HL-60 (cell line): ENCODE data around the gene GPATCH8.
A peak's percentile ranks its signal among the peaks of the same experiment; 100 is the strongest.
"Not testable (repeated sequence)": the region's sequence is repeated elsewhere in the genome, so short reads cannot be mapped to it uniquely, and the experiment has no call there.

Experiments
- DNase-seq, 2 experiments: peaks; one replicate each; pipeline ENCODE4 v3.0.0-alpha.2; 2010 to 2020; ENCODE audit warnings: low read depth in 1 of 2, low spot score in 1 of 2
- H3K27ac ChIP-seq: fragments of 250-450 bp; sonication (Bioruptor Pico); replicated peaks from 2 replicates; pipeline ENCODE4 v1.5.1; 2020; ENCODE audit warnings: mild to moderate bottlenecking, moderate library complexity
- H3K27me3 ChIP-seq: fragments of 250-450 bp; sonication (Bioruptor Pico); 2 replicates; pipeline ENCODE4 v1.5.1; 2021; ENCODE audit warnings: mild to moderate bottlenecking, moderate library complexity; ENCODE audit not compliant: insufficient read depth, poor library complexity, severe bottlenecking
- H3K4me3 ChIP-seq: replicated peaks from 2 replicates; pipeline ENCODE4 v1.5.1; 2011; ENCODE audit warnings: mild to moderate bottlenecking, control low read depth, low read length; ENCODE audit not compliant: insufficient read depth
- GABPA ChIP-seq: IDR thresholded peaks from 2 replicates; pipeline ENCODE4 v1.6.1; 2012; ENCODE audit warnings: low read depth
- POLR2AphosphoS5 ChIP-seq: IDR thresholded peaks from 2 replicates; pipeline ENCODE4 v1.6.1; 2012; ENCODE audit warnings: low read depth
- REST ChIP-seq: IDR thresholded peaks from 2 replicates; pipeline ENCODE4 v1.6.1; 2012; ENCODE audit warnings: low read depth; ENCODE audit not compliant: insufficient replicate concordance
- SPI1 ChIP-seq: IDR thresholded peaks from 2 replicates; pipeline ENCODE4 v1.6.1; 2012; ENCODE audit warnings: low read depth, mild to moderate bottlenecking, borderline replicate concordance
- TF ChIP-seq, protein P1 (sequence below): IDR thresholded peaks from one replicate; pipeline ENCODE4 v1.5.1; 2011; ENCODE audit warnings: low read length, control low read depth, inconsistent platforms; ENCODE audit not compliant: insufficient read depth

The GPATCH8 gene

GRCh38 chr17:44539673-44540072 is 36.5 kb upstream of the GPATCH8 start:
- Histone ChIP-seq H3K27ac (no peak overlapping the region), H3K4me3 (no peak overlapping the region), H3K27me3 (no peaks in the 10 kb centered on the region)
- TF ChIP-seq, protein P1, sequence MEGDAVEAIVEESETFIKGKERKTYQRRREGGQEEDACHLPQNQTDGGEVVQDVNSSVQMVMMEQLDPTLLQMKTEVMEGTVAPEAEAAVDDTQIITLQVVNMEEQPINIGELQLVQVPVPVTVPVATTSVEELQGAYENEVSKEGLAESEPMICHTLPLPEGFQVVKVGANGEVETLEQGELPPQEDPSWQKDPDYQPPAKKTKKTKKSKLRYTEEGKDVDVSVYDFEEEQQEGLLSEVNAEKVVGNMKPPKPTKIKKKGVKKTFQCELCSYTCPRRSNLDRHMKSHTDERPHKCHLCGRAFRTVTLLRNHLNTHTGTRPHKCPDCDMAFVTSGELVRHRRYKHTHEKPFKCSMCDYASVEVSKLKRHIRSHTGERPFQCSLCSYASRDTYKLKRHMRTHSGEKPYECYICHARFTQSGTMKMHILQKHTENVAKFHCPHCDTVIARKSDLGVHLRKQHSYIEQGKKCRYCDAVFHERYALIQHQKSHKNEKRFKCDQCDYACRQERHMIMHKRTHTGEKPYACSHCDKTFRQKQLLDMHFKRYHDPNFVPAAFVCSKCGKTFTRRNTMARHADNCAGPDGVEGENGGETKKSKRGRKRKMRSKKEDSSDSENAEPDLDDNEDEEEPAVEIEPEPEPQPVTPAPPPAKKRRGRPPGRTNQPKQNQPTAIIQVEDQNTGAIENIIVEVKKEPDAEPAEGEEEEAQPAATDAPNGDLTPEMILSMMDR: no peak
- TF ChIP-seq GABPA (no peak), REST (no peak), SPI1 (no peak), POLR2AphosphoS5 (no peak)
- DNase-seq: no peak

- not testable (repeated sequence) for H3K27me3 ChIP-seq, DNase-seq, H3K27ac ChIP-seq, H3K4me3 ChIP-seq
Measured at GRCh38 chr17:44537922-44538321, 34.7 kb upstream of the GPATCH8 start.

- Histone ChIP-seq H3K27ac (no peak overlapping the region), H3K27me3 (no peaks in the 10 kb centered on the region), H3K4me3 (no peak overlapping the region)
- no peak for TF ChIP-seq POLR2AphosphoS5
- TF ChIP-seq, protein P1: no peak
- no peak for TF ChIP-seq SPI1
- no peak for TF ChIP-seq REST
- no peak for TF ChIP-seq GABPA
- DNase-seq: no peak
Measured at GRCh38 chr17:44536090-44536953, 33.1 kb upstream of the GPATCH8 start.

DNA sequence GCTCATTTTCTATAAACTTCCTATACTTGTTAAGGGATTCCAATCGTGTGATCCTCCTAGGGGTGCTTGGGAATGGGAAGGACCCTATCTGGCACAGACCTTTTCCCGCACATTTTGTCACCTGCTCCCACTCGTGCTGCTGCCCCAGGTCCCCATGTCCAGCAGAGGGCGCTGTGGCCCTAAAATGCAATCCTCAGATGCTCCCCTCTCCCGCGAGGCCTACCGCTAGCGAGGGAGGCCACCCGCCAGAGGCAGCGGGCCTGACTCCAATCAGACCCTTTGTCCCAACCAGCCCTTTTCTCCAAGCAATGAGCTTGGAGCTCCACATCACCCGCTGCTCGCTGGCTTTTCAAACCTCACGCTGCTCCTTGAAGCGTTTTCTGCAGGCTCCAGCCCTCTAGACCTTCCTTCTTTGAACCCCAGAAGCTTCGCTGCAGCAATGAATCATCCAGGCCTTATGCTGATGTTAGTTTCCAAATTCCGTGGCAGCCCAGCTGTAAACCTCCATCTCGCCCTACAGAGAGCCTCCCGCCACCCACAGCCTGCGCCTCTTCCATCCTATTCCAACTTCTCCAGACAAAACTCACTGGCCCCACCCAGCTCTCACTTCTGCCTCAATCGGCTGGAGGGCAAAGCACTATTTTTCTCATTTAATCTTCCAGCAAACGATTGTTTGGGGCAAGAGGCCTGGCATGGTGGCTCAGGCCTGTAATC is 30.5 kb upstream of the GPATCH8 start:
- Histone ChIP-seq H3K4me3 (no peak overlapping the region), H3K27me3 (no peaks in the 10 kb centered on the region), H3K27ac (no peak overlapping the region)
- DNase-seq: peak; percentile 76 to 81
- TF ChIP-seq, protein P1: peak; percentile 95
- TF ChIP-seq SPI1: no peak
